Fibroblast of lung (primary cell): Measurements from ENCODE around the gene NBPF20.
"Not testable (repeated sequence)": the region's sequence is repeated elsewhere in the genome, so short reads cannot be mapped to it uniquely, and the experiment has no call there.

Experiments
- EZH2 ChIP-seq: IDR thresholded peaks from 2 replicates; pipeline ENCODE4 v1.5.1; 2012; ENCODE audit warnings: low read length, control low read depth, mild to moderate bottlenecking; ENCODE audit errors: missing control alignments
- TF ChIP-seq, protein P1 (sequence below), 2 donors: IDR thresholded peaks in 1 of 2; conservative IDR thresholded peaks in 1 of 2; 1 replicate in 1 of 2; 2 replicates in 1 of 2; pipeline ENCODE4 v1.5.1; 2011 to 2012; ENCODE audit warnings: low read length in 2 of 2, control low read depth in 1 of 2, inconsistent platforms in 1 of 2, low read depth in 1 of 2, mild to moderate bottlenecking in 1 of 2

GRCh38 chr1:145453873-145454823, 28.7 kb upstream of the NBPF20 start:
- TF ChIP-seq, protein P1, sequence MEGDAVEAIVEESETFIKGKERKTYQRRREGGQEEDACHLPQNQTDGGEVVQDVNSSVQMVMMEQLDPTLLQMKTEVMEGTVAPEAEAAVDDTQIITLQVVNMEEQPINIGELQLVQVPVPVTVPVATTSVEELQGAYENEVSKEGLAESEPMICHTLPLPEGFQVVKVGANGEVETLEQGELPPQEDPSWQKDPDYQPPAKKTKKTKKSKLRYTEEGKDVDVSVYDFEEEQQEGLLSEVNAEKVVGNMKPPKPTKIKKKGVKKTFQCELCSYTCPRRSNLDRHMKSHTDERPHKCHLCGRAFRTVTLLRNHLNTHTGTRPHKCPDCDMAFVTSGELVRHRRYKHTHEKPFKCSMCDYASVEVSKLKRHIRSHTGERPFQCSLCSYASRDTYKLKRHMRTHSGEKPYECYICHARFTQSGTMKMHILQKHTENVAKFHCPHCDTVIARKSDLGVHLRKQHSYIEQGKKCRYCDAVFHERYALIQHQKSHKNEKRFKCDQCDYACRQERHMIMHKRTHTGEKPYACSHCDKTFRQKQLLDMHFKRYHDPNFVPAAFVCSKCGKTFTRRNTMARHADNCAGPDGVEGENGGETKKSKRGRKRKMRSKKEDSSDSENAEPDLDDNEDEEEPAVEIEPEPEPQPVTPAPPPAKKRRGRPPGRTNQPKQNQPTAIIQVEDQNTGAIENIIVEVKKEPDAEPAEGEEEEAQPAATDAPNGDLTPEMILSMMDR (conservative IDR thresholded peaks at IDR 0.05 in 1 of 2, IDR thresholded peaks at IDR 0.05 in 1 of 2; ENCODE audit: low read depth in 1 of 2, low read length in 2 of 2), result not testable (repeated sequence)
- TF ChIP-seq EZH2, result peak; percentile 59
